ENCODE measurements around the gene TNRC6C.

DNA sequence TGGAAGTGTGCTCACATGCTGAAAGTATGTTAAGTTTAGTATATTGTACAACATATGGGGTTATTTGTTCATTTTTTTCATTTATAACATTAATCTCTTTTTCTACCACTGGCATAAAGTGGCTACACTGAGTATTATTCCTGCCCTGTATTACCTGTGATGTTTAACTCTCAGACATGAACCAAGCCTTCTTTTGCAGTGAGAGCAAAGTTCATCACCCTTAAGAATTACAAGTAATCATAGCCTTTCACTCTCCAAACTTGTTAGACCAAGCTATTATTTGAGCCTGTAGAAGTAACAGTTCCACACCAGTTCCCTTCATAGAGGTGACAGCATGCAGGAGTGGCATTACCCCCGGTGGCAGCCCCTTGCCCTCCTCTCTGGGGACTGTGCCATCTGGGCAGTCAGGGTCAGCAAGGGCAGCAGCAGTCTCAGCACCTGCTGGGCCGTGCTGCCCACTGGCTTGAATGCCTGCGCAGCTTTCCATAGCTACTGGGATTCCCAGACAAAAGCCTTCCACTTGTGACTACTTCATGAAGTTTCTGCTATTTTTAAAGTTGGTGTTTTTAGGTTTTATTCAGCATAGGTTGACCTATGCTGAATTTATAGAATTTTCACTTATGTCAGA lies 98.7 kb downstream of the TNRC6C start:
- TF ChIP-seq, protein P1, sequence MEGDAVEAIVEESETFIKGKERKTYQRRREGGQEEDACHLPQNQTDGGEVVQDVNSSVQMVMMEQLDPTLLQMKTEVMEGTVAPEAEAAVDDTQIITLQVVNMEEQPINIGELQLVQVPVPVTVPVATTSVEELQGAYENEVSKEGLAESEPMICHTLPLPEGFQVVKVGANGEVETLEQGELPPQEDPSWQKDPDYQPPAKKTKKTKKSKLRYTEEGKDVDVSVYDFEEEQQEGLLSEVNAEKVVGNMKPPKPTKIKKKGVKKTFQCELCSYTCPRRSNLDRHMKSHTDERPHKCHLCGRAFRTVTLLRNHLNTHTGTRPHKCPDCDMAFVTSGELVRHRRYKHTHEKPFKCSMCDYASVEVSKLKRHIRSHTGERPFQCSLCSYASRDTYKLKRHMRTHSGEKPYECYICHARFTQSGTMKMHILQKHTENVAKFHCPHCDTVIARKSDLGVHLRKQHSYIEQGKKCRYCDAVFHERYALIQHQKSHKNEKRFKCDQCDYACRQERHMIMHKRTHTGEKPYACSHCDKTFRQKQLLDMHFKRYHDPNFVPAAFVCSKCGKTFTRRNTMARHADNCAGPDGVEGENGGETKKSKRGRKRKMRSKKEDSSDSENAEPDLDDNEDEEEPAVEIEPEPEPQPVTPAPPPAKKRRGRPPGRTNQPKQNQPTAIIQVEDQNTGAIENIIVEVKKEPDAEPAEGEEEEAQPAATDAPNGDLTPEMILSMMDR (IDR thresholded peaks at IDR 0.05; ENCODE audit: low read depth, low read length, missing input control), result no peak
- no peak for TF ChIP-seq YY1 (IDR thresholded peaks at IDR 0.05)
- TF ChIP-seq NR2F2 (IDR thresholded peaks at IDR 0.05), result no peak
- no peak for TF ChIP-seq TAF1 (conservative IDR thresholded peaks at IDR 0.05)
- TF ChIP-seq, protein P2, sequence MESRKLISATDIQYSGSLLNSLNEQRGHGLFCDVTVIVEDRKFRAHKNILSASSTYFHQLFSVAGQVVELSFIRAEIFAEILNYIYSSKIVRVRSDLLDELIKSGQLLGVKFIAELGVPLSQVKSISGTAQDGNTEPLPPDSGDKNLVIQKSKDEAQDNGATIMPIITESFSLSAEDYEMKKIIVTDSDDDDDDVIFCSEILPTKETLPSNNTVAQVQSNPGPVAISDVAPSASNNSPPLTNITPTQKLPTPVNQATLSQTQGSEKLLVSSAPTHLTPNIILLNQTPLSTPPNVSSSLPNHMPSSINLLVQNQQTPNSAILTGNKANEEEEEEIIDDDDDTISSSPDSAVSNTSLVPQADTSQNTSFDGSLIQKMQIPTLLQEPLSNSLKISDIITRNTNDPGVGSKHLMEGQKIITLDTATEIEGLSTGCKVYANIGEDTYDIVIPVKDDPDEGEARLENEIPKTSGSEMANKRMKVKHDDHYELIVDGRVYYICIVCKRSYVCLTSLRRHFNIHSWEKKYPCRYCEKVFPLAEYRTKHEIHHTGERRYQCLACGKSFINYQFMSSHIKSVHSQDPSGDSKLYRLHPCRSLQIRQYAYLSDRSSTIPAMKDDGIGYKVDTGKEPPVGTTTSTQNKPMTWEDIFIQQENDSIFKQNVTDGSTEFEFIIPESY (IDR thresholded peaks at IDR 0.05), result no peak
- TF ChIP-seq, protein P3, sequence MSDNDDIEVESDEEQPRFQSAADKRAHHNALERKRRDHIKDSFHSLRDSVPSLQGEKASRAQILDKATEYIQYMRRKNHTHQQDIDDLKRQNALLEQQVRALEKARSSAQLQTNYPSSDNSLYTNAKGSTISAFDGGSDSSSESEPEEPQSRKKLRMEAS (IDR thresholded peaks at IDR 0.05), result no peak
- TF ChIP-seq, protein P4, sequence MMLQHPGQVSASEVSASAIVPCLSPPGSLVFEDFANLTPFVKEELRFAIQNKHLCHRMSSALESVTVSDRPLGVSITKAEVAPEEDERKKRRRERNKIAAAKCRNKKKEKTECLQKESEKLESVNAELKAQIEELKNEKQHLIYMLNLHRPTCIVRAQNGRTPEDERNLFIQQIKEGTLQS (IDR thresholded peaks at IDR 0.05), result no peak
- no peak for TF ChIP-seq JUND (IDR thresholded peaks at IDR 0.05)
- TF ChIP-seq FOXA2 (IDR thresholded peaks at IDR 0.05), result no peak
- TF ChIP-seq GABPA (IDR thresholded peaks at IDR 0.05 in 1 of 2, conservative IDR thresholded peaks at IDR 0.05 in 1 of 2), result no peak
- TF ChIP-seq, protein P5, sequence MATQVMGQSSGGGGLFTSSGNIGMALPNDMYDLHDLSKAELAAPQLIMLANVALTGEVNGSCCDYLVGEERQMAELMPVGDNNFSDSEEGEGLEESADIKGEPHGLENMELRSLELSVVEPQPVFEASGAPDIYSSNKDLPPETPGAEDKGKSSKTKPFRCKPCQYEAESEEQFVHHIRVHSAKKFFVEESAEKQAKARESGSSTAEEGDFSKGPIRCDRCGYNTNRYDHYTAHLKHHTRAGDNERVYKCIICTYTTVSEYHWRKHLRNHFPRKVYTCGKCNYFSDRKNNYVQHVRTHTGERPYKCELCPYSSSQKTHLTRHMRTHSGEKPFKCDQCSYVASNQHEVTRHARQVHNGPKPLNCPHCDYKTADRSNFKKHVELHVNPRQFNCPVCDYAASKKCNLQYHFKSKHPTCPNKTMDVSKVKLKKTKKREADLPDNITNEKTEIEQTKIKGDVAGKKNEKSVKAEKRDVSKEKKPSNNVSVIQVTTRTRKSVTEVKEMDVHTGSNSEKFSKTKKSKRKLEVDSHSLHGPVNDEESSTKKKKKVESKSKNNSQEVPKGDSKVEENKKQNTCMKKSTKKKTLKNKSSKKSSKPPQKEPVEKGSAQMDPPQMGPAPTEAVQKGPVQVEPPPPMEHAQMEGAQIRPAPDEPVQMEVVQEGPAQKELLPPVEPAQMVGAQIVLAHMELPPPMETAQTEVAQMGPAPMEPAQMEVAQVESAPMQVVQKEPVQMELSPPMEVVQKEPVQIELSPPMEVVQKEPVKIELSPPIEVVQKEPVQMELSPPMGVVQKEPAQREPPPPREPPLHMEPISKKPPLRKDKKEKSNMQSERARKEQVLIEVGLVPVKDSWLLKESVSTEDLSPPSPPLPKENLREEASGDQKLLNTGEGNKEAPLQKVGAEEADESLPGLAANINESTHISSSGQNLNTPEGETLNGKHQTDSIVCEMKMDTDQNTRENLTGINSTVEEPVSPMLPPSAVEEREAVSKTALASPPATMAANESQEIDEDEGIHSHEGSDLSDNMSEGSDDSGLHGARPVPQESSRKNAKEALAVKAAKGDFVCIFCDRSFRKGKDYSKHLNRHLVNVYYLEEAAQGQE (IDR thresholded peaks at IDR 0.05), result no peak
- no peak for TF ChIP-seq FOXA1 (IDR thresholded peaks at IDR 0.05)
- TF ChIP-seq HNF4A (conservative IDR thresholded peaks at IDR 0.05), result no peak
- no peak for TF ChIP-seq RAD21 (IDR thresholded peaks at IDR 0.05)
